ENCODE results near the gene PTER. TPM values are rescaled to one million over a fixed set of nuclear protein-coding genes. Genes with fewer than 3 reads are reported as not detected.

The PTER gene
- total RNA-seq, 4 donors from 2014 or later, result 4.4 to 12.1 (median 9.4) TPM

- 95 to 98% methylated on average over 3 of the region's 3 CpGs for WGBS, 2 donors (ENCODE audit: low coverage in 1 of 2)
- Histone ChIP-seq H3K36me3 (peaks cover 0 to 24% of the 10 kb centered on the region in 2 donors), H3K9me3 (no peaks in the 10 kb centered on the region), H3K27me3 (no peaks in the 10 kb centered on the region), H3K4me1 (no peaks in the 10 kb centered on the region), H3K27ac (no peak overlapping the region), H3K4me3 (no peak overlapping the region)
- no peak for TF ChIP-seq CTCF (IDR thresholded peaks at IDR 0.05)
- TF ChIP-seq POLR2AphosphoS5 (IDR thresholded peaks at IDR 0.05), result no peak
- no peak for TF ChIP-seq EP300 (IDR thresholded peaks at IDR 0.05)
- no peak for TF ChIP-seq POLR2A (IDR thresholded peaks at IDR 0.05)
- ATAC-seq, result no peak
These were observed 53.7 kb downstream of the PTER start for GRCh38 chr10:16490511-16490910.

GRCh38 chr10:16491933-16492332 lies 55.1 kb downstream of the PTER start:
- Histone ChIP-seq H3K27me3 (no peaks in the 10 kb centered on the region), H3K4me3 (no peak overlapping the region), H3K27ac (no peak overlapping the region), H3K36me3 (peaks cover 0 to 14% of the 10 kb centered on the region in 2 donors), H3K4me1 (no peaks in the 10 kb centered on the region), H3K9me3 (no peaks in the 10 kb centered on the region)
- TF ChIP-seq EP300 (IDR thresholded peaks at IDR 0.05) (no peak), POLR2A (IDR thresholded peaks at IDR 0.05) (no peak), CTCF (IDR thresholded peaks at IDR 0.05) (no peak), POLR2AphosphoS5 (IDR thresholded peaks at IDR 0.05) (no peak)
- no peak for ATAC-seq
- 55% methylated on average over 2 of the region's 2 CpGs; no CpG with 5 or more reads in 1 of the 2 donors for WGBS, 2 donors (ENCODE audit: low coverage in 1 of 2)

- Histone ChIP-seq H3K4me1 (no peaks in the 10 kb centered on the region), H3K27ac (no peak overlapping the region), H3K27me3 (no peaks in the 10 kb centered on the region), H3K36me3 (peaks cover 0 to 12% of the 10 kb centered on the region in 2 donors), H3K9me3 (no peaks in the 10 kb centered on the region), H3K4me3 (no peak overlapping the region)
- ATAC-seq, result no peak
- no peak for TF ChIP-seq EP300 (IDR thresholded peaks at IDR 0.05)
- WGBS, 2 donors (ENCODE audit: low coverage in 1 of 2), result 48 to 57% methylated on average over 7 to 10 of the region's 10 CpGs
These were observed 57.2 kb downstream of the PTER start for GRCh38 chr10:16493884-16494536.

GRCh38 chr10:16497911-16498310 lies 61.1 kb downstream of the PTER start:
- no peak for ATAC-seq
- Histone ChIP-seq H3K27ac (no peak overlapping the region), H3K4me1 (no peaks in the 10 kb centered on the region), H3K27me3 (no peaks in the 10 kb centered on the region), H3K36me3 (peaks cover 0 to 9% of the 10 kb centered on the region in 2 donors), H3K4me3 (no peak overlapping the region), H3K9me3 (no peaks in the 10 kb centered on the region)
- 95 to 96% methylated on average over 4 of the region's 4 CpGs for WGBS, 2 donors (ENCODE audit: low coverage in 1 of 2)
- no peak for TF ChIP-seq POLR2AphosphoS5 (IDR thresholded peaks at IDR 0.05)
- TF ChIP-seq CTCF (IDR thresholded peaks at IDR 0.05), result no peak
- TF ChIP-seq EP300 (IDR thresholded peaks at IDR 0.05), result no peak
- no peak for TF ChIP-seq POLR2A (IDR thresholded peaks at IDR 0.05)

GRCh38 chr10:16505161-16505560 lies 68.4 kb downstream of the PTER start:
- Histone ChIP-seq H3K4me3 (no peak overlapping the region), H3K27me3 (no peaks in the 10 kb centered on the region), H3K4me1 (no peaks in the 10 kb centered on the region), H3K9me3 (no peaks in the 10 kb centered on the region), H3K27ac (no peak overlapping the region), H3K36me3 (peaks cover 0 to 32% of the 10 kb centered on the region in 2 donors)
- WGBS, 2 donors (ENCODE audit: low coverage in 1 of 2), result 67 to 82% methylated on average over 1 of the region's 1 CpG
- TF ChIP-seq POLR2A (IDR thresholded peaks at IDR 0.05), result no peak
- no peak for TF ChIP-seq POLR2AphosphoS5 (IDR thresholded peaks at IDR 0.05)
- TF ChIP-seq CTCF (IDR thresholded peaks at IDR 0.05), result no peak
- TF ChIP-seq EP300 (IDR thresholded peaks at IDR 0.05), result no peak
- ATAC-seq, result no peak

Measured in gastroesophageal sphincter (tissue), 4 donors.